VCaP (cell line): Measurements from ENCODE around the gene PAPPA.

ENCODE experiments used
- H3K27ac ChIP-seq: fragments of 450-650 bp; 2 replicates; pipeline ENCODE4 v1.5.1; 2017
- CTCF ChIP-seq: fragments of 450-650 bp; conservative IDR thresholded peaks from 2 replicates; pipeline ENCODE4 v1.5.1; 2017; ENCODE audit warnings: mild to moderate bottlenecking, moderate library complexity

The PAPPA gene

GRCh38 chr9:116406469-116406868, 252.9 kb downstream of the PAPPA start:
- no peak overlapping the region for H3K27ac ChIP-seq
- no peak for TF ChIP-seq CTCF

- TF ChIP-seq CTCF: no peak
These were observed 255.5 kb downstream of the PAPPA start for GRCh38 chr9:116409129-116409528.

GRCh38 chr9:116409638-116410037, 256.0 kb downstream of the PAPPA start:
- no peak for TF ChIP-seq CTCF
- H3K27ac ChIP-seq: no peak overlapping the region

More at GRCh38 chr9:116409129-116409528, 255.5 kb downstream of the PAPPA start:
- no peak overlapping the region for H3K27ac ChIP-seq

GRCh38 chr9:116411506-116411905, 257.9 kb downstream of the PAPPA start:
- TF ChIP-seq CTCF: no peak
- no peak overlapping the region for H3K27ac ChIP-seq

GRCh38 chr9:116414374-116414773, 260.8 kb downstream of the PAPPA start:
- TF ChIP-seq CTCF: no peak
- H3K27ac ChIP-seq: no peak overlapping the region

- no peak for TF ChIP-seq CTCF
- H3K27ac ChIP-seq: no peak overlapping the region
These were observed 262.8 kb downstream of the PAPPA start for GRCh38 chr9:116416421-116416820.

GRCh38 chr9:116417464-116417863, 263.9 kb downstream of the PAPPA start:
- no peak for TF ChIP-seq CTCF
- H3K27ac ChIP-seq: no peak overlapping the region

- no peak for TF ChIP-seq CTCF
These were observed 265.6 kb downstream of the PAPPA start for GRCh38 chr9:116419181-116419580.

More at GRCh38 chr9:116419181-116419580, 265.6 kb downstream of the PAPPA start:
- H3K27ac ChIP-seq: peak overlapping the region; percentile 42
